NCI-H460 (cell line): Measurements from ENCODE around the gene HMG20B. TPM values are rescaled to one million over a fixed set of nuclear protein-coding genes. Genes with fewer than 3 reads are reported as not detected.
A peak's percentile ranks its signal among the peaks of the same experiment; 100 is the strongest.

Experiments used
- DNase-seq: peaks from one replicate; pipeline ENCODE4 v3.0.0-alpha.2; 2016; ENCODE audit warnings: low read depth; ENCODE audit errors: extremely low read depth
- total RNA-seq: library from RNA; depleted of rRNA; stranded (reverse); fragments of >200 nt; shearing (Covaris generic); gene quantifications from 2 replicates; pipeline ENCODE4 v1.2.3, GENCODE V29; 2014

Gene HMG20B
- total RNA-seq, 1 experiment from 2014 or later: 125 TPM

DNA sequence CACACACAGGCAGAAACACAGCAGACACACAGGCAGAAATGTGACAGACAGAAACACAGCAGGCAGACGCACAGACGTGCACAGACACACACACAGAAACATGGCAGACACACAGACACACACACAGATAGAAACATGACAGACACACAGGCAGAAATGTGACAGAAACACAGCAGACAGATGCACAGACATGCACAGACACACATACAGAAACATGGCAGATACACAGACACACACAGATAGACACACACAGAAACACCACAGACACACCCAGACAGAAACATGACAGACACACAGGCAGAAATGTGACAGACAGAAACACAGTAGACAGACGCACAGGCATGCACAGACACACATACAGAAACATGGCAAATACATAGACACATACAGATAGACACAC lies 32.6 kb downstream of the HMG20B start:
- no peak for DNase-seq

DNA sequence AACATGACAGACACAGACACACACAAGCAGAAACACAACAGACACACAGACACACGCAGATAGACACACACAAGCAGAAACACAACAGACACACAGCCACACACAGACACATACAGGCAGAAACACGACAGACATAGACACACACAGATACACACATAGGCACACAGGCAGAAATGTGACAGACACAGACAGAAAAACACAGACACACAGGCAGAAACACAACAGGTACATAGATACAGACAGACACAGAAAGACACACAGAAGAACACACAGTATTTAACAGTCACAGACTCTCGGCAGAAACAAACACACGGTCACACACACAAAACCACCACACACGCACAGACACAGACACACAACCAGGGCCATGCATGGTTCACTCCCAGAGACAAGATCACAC lies 33.0 kb downstream of the HMG20B start:
- no peak for DNase-seq

DNA sequence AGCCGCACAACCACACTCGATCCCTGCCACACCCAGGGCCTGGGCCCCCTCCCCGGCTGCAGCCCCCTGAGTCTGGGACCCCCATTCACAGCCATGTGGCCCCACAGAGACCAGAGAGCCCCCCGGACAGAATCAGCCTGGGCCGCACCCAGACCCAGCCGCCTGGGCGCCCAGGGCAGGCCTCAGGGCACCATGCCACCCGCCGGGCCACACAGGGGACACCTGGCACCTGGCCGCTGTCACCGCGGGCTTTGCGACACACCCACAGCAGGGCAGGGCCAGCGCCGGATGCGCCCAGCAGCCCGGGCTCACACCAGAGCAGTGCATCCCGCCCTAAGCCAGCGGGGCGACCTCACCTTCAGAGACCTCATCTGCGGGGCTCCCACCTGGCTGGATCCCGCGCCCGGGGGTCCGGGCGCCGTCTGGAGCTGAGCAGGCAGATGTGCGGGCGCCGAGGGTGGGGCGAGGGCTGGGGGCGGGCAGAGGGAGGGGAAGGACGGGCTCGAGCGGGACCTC lies 33.5 kb downstream of the HMG20B start:
- DNase-seq: no peak

- peak; percentile 55 for DNase-seq
Measured at GRCh38 chr19:3606690-3607289, 34.0 kb downstream of the HMG20B start, which contains the start of gene TBXA2R. TSS of gene TBXA2R (minus strand) at chr19:3606875. CDS start at chr19:3600634, 6,241 bp downstream.

DNA sequence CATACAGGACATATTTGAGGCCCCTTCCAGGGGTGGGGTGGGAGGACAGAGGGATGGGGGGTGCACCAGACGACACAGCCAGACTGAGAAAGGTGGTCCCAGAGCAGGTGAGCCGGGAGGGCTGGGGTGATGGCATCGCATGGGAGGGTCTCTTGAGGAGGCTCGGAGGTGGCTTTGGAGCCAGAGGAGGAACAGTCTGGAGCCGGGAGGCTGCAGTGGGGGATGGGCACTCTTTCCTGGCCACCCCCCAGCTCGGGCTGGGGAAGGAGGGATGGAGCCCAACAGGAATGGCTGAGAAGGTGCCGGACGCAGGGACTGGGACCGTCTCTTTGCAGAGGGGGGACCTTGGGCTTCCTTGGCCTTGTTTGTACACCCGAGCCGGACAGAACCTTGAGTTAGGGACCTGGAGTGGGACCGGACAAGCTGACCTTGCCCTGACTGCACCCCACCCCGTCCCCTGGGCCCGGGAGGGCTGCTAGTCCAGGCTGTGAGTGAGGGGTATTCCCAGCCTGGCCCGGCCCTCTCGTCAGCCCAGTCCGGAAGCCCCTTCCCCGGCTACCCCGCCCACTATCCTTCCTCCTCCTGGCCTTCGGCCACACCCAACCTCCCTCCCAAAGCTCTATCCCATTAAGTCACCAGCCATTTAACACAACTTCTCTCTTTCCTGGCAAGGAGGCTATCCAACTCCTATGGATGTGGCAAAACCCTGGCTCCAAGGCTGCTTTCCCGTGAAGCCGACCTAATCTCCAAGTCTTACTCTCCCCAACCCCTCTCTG lies 34.7 kb downstream of the HMG20B start:
- DNase-seq: no peak

- no peak for DNase-seq
Measured at GRCh38 chr19:3608079-3608641, 35.4 kb downstream of the HMG20B start.

DNA sequence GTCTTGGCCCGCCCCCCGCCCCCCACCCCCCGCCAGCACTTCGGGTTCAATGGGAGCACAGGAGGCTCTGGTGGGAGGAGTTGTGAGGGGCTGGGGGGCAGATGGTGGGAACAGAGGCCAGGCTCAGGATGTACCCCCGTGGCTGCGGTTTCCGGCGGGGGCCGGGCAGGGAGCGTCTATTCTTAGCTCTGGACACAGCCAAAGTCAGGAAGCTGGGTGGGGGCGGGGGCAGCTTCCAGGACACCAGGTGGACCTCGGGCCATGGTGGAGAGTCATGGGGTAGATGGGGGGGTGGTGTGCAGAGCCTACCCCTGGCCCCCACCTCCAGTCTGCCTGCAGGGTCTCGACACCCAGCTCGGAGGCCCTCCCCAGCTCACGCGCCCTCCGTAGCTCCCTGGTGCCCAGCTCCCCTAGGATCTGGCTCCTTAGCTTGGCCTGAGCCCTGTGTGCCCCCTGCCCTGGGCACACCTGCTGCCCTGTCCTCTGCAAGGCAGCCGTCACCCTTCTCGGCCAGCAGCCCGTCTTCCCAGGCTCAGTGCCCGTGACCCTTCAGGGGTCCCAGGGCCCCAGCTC lies 36.1 kb downstream of the HMG20B start:
- DNase-seq: no peak

DNA sequence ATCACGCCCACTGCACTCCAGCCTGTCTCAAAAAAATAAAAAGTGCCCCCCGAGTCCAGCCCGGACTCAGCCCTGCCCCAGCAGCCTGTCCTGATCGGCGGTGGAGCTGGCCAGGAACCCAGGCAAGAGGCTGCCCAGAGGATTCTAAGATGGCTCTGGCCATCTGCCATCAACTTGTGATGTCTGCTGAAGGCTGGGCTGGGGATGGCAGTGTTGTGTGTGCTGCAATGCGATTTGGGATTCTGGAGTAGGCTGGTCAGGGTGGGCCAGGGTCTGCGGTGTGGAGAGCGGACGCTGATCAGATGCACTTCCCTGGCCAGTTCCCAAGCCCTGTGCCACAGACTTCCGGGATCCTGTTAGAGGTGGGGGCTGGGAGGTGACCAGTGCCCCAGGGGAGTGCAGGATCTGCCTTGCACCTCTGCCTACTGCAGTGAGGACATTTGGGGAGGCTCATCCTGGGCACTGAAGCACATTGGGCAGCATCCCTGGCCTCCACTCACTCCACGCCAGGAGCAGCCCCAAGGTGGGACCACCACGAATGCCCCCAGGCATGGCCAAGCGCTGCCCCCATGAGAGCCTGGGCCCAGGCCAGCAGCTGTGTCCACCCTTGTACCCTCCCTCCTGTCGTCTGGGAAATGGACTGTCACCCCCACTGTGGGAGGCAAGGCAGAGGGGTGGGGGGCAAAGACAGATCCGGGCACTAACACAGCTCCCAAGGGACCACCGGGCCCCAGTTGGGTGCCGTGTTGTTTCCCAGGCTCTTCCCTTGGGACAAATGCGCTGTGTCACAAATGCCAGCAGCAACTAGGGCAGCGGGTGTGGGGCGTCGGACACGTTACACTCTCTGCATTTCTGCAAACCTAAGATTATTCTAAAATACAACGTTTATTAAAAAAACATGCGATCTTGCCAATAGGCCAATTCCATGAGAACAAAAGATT lies 37.3 kb downstream of the HMG20B start:
- DNase-seq: no peak

GRCh38 chr19:3610745-3611717 lies 38.3 kb downstream of the HMG20B start:
- no peak for DNase-seq

- no peak for DNase-seq
Measured at GRCh38 chr19:3611841-3612240, 39.1 kb downstream of the HMG20B start.

DNA sequence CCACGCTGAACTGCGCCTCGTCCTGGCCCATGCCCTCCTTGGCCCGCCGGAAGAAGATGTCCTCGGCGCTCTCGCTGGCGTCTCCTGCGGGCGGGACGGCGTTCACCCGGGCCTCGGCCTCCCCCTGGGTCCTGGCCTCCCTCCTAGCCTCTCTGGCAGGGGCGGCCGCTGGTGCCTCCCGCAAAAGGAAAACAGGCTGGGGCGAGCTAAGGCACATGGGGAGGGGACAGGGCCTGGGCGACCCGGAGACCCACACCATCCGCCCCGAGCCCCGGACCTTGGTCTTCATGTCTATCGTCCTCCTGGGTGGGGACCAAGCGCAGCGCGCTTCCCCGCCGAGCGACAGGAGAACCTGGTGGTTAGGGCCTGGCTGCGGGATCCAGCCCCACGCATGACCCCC lies 39.6 kb downstream of the HMG20B start:
- no peak for DNase-seq

DNA sequence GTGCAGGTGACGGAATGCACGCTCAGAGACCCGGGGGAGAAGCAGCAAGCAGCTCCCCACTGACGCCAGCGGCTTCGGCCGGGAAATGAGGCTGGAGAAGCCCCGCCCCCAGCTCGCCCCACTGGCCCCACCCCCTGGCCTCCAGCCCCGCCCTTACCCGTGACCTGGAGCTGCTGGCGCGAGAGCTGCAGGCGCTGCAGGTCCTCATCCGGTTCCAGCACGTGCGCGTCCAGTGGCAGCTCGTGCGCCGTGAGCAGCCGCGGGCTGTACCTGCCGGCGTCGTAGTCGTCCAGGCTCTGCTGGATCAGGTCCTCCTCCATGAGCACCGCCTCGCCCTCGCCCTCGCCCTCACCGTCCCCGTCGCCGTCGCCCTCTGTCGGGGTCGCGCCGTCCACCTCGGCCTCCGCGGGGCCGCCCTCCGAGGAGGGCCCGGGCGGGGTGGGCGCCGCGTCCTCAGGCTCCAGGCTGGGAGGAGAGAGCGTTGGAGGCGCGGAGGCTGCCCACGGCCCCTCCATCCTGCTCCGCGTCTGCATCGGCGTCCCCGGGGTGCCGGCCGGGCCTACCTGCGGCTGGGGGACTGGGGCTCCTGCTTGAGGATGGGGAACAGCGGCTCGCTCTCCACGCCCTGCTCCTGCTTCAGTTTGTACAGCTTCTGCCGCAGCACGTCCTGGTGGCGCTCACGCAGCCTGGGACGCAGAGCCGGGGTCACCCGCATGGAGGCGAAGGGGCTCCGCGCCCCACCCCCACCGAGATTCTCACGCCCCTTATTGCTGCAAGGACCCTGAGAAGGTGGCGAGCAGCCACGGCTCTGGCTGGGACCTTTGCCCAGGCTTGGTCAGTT lies 40.4 kb downstream of the HMG20B start:
- DNase-seq: no peak

GRCh38 chr19:3613818-3614661 lies 41.3 kb downstream of the HMG20B start:
- no peak for DNase-seq

GRCh38 chr19:3614858-3615505 lies 42.2 kb downstream of the HMG20B start:
- DNase-seq: no peak

DNA sequence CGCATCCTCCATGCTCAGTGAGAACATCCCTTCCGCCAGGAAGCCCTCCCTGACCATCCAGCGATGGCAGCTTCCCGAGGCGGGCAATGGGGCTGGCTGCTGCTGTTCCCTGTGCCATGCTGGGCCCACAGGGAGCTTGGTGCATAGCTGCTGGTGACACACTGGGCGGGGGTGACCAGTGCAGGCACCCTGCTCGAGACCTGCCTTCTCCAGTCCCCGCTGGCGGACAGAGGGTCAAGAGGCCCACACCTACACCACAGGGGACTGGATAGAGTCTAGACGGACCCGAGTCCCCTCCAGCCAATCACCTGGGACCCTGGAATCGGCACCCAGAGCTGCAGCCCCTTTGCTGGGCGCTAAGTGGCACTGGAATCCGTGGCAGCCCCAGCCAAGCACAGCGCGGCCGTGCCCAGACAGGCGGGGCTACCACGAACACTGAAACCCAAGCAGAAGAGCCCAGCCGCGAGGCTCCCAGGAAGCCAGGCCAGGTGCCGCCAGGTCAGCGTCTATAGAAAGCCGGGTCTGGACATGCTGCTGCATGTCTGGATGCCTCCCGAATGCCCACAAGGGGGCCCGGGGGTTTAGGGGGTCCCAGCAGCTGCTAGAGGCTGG lies 42.9 kb downstream of the HMG20B start:
- no peak for DNase-seq

- DNase-seq: no peak
Measured at GRCh38 chr19:3617463-3617862, 44.7 kb downstream of the HMG20B start.
